BJ (cell line): ENCODE measurements around the gene TMED6. TPM values are rescaled to one million over a fixed set of nuclear protein-coding genes. Genes with fewer than 3 reads are reported as not detected.

ENCODE experiments used
- CTCF ChIA-PET: fragments of 350-600 bp; formaldehyde crosslinking; extraction: SDS; loops from one replicate; lab custom pipeline; 2021; ENCODE audit warnings: antibody characterized with exemption, inconsistent platforms; lab: Yijun Ruan, JAX
- POLR2A ChIA-PET: fragments of 300-600 bp; sonication (Branson Sonifier 250); formaldehyde crosslinking; extraction: SDS; loops from one replicate; lab custom pipeline; 2021; ENCODE audit warnings: antibody characterized with exemption; lab: Charles Lee
- DNase-seq: peaks from one replicate; pipeline ENCODE4 v3.0.0-alpha.2; 2011; ENCODE audit warnings: low read depth
- H3K27me3 ChIP-seq: 2 replicates; pipeline ENCODE4 v1.6.0; 2011; ENCODE audit warnings: low read length; ENCODE audit not compliant: control insufficient read depth, insufficient read depth
- H3K36me3 ChIP-seq: 2 replicates; pipeline ENCODE4 v1.5.1; 2011; ENCODE audit warnings: low read length; ENCODE audit not compliant: control insufficient read depth, insufficient read depth
- H3K4me3 ChIP-seq: 2 replicates; pipeline ENCODE4 v1.5.1; 2011; ENCODE audit warnings: low read depth, mild to moderate bottlenecking, control low read depth, low read length
- polyA minus RNA-seq: library from RNA; depleted of rRNA, polyadenylated mRNA; stranded (reverse); fragments of >200 nt; gene quantifications from 2 replicates; pipeline ENCODE4 v1.2.3, GENCODE V29; 2011; rRNA and poly(A)+ RNA removed
- polyA plus RNA-seq: library from polyadenylated mRNA; depleted of rRNA; stranded (reverse); fragments of >200 nt; gene quantifications from 2 replicates; pipeline ENCODE4 v1.2.3, GENCODE V29; 2011; rRNA removed
- TF ChIP-seq, protein P1 (sequence below): IDR thresholded peaks from 2 replicates; pipeline ENCODE4 v1.5.1; 2011; ENCODE audit warnings: low read depth, mild to moderate bottlenecking, control low read depth, inconsistent platforms, low read length, moderate library complexity; ENCODE audit not compliant: insufficient read depth

Gene TMED6
- 0.13 TPM in 1 of 2 replicates, not detected in the other for polyA plus RNA-seq
- 0.24 TPM in 1 of 2 replicates, not detected in the other for polyA minus RNA-seq

GRCh38 chr16:69351309-69352027 lies at the start of gene TMED6:
TSS of gene TMED6 (minus strand) at chr16:69351786. CDS start at chr16:69351753, 33 bp downstream.
- H3K36me3 ChIP-seq: peaks cover 2% of the 10 kb centered on the region; the same call in 1 of the 2 replicates
- TF ChIP-seq, protein P1, sequence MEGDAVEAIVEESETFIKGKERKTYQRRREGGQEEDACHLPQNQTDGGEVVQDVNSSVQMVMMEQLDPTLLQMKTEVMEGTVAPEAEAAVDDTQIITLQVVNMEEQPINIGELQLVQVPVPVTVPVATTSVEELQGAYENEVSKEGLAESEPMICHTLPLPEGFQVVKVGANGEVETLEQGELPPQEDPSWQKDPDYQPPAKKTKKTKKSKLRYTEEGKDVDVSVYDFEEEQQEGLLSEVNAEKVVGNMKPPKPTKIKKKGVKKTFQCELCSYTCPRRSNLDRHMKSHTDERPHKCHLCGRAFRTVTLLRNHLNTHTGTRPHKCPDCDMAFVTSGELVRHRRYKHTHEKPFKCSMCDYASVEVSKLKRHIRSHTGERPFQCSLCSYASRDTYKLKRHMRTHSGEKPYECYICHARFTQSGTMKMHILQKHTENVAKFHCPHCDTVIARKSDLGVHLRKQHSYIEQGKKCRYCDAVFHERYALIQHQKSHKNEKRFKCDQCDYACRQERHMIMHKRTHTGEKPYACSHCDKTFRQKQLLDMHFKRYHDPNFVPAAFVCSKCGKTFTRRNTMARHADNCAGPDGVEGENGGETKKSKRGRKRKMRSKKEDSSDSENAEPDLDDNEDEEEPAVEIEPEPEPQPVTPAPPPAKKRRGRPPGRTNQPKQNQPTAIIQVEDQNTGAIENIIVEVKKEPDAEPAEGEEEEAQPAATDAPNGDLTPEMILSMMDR: no peak
- H3K27me3 ChIP-seq: no peaks in the 10 kb centered on the region
- DNase-seq: no peak
- CTCF ChIA-PET: no interaction called here
- H3K4me3 ChIP-seq: no peak within 1 kb of the TSS
- POLR2A ChIA-PET: interaction anchor here (0.7 kb wide), 1 partner anchor 477 kb away, joined by 21 read pairs; no protein-coding TSS in a partner anchor

- POLR2A ChIA-PET: no interaction called here
- TF ChIP-seq, protein P1: no peak
- Histone ChIP-seq H3K4me3 (no peak overlapping the region), H3K27me3 (no peaks in the 10 kb centered on the region), H3K36me3 (no peaks in the 10 kb centered on the region)
- CTCF ChIA-PET: interaction anchor here (1.4 to 1.9 kb wide), 4 partner anchors 12 to 293 kb away, joined by 3 to 6 read pairs (median 4); no protein-coding TSS in a partner anchor
- DNase-seq: no peak
These were observed 47.8 kb upstream of the TMED6 start for GRCh38 chr16:69399361-69399760.

- CTCF ChIA-PET: interaction anchor here (0.6 to 5.0 kb wide), 19 partner anchors 11 to 360 kb away, joined by 3 to 53 read pairs (median 4); partner anchors contain the start of genes NOB1 and TERF2
- H3K4me3 ChIP-seq: no peak overlapping the region
- DNase-seq: peak; percentile 14
- TF ChIP-seq, protein P1: peak; percentile 76
- POLR2A ChIA-PET: no interaction called here
- H3K36me3 ChIP-seq: no peaks in the 10 kb centered on the region
- no peaks in the 10 kb centered on the region for H3K27me3 ChIP-seq
These were observed 46.4 kb upstream of the TMED6 start for GRCh38 chr16:69397821-69398521.

- Histone ChIP-seq H3K27me3 (no peaks in the 10 kb centered on the region), H3K36me3 (no peaks in the 10 kb centered on the region), H3K4me3 (no peak overlapping the region)
- POLR2A ChIA-PET: interaction anchor here (0.5 to 1.0 kb wide), 6 partner anchors 19 to 359 kb away, joined by 3 to 12 read pairs (median 4); partner anchors contain the start of gene NOB1
- peak; percentile 74 for DNase-seq
- CTCF ChIA-PET: interaction anchor here (0.6 to 5.0 kb wide), 36 partner anchors 8 to 362 kb away, joined by 3 to 53 read pairs (median 4); partner anchors contain the start of genes NOB1 and TERF2
- TF ChIP-seq, protein P1: peak; percentile 59
These were observed 44.8 kb upstream of the TMED6 start for GRCh38 chr16:69396187-69397061.
